ENCODE measurements around the gene TDRD7. TPM values are rescaled to one million over a fixed set of nuclear protein-coding genes. Genes with fewer than 3 reads are reported as not detected.
A peak's percentile ranks its signal among the peaks of the same experiment; 100 is the strongest.

The TDRD7 gene
- total and polyA plus RNA-seq, 3 donors from 2014 or later, result 31.2 to 85.8 (median 32.2) TPM

DNA sequence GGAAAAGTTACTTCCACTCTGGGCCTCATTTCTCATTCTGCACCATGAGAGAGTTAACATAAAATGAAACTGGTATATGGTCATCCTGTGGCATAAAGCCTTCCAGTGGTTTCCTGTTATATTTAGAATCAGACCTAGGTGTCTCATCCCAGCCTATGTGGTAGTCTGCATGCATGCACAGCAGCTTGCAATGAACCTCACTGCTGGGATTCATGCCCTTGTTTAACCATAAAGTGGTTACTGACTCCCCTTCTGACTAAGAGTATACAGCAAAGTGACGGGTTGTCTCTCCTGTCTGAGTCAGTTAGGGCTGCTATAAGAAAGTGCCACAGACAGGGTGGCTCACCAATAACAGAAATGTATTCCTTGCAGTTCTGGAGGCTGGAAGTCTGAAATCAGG, 14.7 kb upstream of the TDRD7 start:
- Histone ChIP-seq H3K9me3 (no peaks in the 10 kb centered on the region), H3K36me3 (ENCODE audit: low read depth, missing control alignments) (no peaks in the 10 kb centered on the region), H3K27ac (no peak overlapping the region), H3K27me3 (no peaks in the 10 kb centered on the region), H3K4me3 (no peak overlapping the region), H3K4me1 (peaks cover 3% of the 10 kb centered on the region)
- intact Hi-C loops (cut with DNase I; ENCODE audit: low total_unique reads), result no loop called here
- no peak for TF ChIP-seq POLR2A (IDR thresholded peaks at IDR 0.05)
- TF ChIP-seq, protein P1, sequence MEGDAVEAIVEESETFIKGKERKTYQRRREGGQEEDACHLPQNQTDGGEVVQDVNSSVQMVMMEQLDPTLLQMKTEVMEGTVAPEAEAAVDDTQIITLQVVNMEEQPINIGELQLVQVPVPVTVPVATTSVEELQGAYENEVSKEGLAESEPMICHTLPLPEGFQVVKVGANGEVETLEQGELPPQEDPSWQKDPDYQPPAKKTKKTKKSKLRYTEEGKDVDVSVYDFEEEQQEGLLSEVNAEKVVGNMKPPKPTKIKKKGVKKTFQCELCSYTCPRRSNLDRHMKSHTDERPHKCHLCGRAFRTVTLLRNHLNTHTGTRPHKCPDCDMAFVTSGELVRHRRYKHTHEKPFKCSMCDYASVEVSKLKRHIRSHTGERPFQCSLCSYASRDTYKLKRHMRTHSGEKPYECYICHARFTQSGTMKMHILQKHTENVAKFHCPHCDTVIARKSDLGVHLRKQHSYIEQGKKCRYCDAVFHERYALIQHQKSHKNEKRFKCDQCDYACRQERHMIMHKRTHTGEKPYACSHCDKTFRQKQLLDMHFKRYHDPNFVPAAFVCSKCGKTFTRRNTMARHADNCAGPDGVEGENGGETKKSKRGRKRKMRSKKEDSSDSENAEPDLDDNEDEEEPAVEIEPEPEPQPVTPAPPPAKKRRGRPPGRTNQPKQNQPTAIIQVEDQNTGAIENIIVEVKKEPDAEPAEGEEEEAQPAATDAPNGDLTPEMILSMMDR (IDR thresholded peaks at IDR 0.05), result no peak
- WGBS, 2 donors, result 79 to 86% methylated on average over 1 of the region's 1 CpG
- no peak for DNase-seq

DNA sequence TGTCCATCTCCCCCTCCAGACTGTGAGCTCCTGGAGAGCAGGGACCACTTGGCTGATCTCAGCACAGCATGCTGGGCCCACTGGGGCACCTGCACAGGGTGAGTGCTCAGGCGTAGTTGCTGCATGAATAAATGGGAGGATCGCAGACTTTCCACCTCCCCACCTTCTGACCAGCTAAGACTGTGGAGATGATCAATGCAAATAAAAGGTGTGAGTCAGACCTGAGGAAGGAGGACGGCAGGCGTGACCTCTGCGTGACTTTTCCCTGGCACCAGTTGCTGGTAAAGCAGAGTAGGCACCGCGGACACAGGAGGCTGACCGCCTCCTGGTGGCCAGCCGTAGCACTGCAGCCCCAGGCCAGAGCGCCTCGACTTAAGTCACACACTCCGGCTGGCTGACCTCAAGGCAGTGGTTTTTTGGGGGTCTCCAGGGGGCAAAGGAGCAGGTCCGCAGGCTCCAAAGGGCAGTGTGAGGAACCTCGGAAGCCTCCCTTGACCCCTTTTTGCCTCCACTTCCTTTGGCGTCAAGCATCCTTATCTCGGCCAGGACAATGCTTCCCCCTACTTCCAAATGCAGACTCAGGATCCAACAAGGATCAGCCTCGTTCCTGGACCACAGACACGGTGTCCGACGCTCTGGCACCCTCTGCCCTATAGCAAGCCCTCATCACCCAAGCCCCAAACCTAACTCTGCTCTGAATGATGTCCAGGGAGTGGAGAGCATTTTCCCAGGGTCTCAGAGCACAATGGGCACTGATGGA, 12.7 kb upstream of the TDRD7 start:
- peak; percentile 80 for DNase-seq
- 39 to 71% methylated on average over 9 to 20 of the region's 20 CpGs for WGBS, 2 donors

DNA sequence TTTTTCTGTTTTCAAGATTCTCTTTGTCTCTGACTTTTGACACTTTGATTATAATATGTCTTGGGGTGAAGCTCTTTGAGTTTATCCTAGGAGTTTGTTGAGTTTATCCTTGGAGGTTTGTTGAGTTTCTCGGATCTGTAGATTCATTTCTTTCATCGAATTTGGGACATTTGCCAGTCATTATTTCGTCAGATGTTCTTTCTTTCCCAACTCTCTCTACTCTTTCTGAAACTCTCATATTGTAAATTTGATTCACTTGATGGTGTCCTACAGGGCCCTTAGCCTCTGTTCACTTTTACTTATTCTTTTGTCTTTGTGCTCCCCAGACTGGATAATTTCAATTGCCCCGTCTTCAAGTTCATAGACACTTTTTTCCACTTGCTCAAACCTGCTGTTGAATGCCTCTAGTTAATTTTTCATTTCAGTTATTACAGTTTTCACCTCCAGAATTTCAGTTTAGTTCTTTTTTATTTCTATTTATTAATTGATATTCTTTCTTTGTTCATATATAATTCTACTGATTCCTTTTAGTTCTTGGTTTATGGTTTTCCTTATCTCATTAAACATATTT, 8.1 kb upstream of the TDRD7 start:
- no peaks in the 10 kb centered on the region for H3K36me3 ChIP-seq (ENCODE audit: low read depth, missing control alignments)
- H3K27me3 ChIP-seq, result no peaks in the 10 kb centered on the region
- DNase-seq, result no peak
- WGBS, 2 donors, result 91 to 93% methylated on average over 4 of the region's 4 CpGs
- TF ChIP-seq, protein P1 (IDR thresholded peaks at IDR 0.05), result no peak
- no peak for TF ChIP-seq POLR2A (IDR thresholded peaks at IDR 0.05)
- no peak overlapping the region for H3K27ac ChIP-seq
- intact Hi-C loops (cut with DNase I; ENCODE audit: low total_unique reads), result no loop called here
- H3K4me3 ChIP-seq, result no peak overlapping the region
- H3K9me3 ChIP-seq, result no peaks in the 10 kb centered on the region
- peaks cover 2% of the 10 kb centered on the region for H3K4me1 ChIP-seq

More for the DNA sequence above, 12.7 kb upstream of the TDRD7 start:
- intact Hi-C loops (cut with DNase I; ENCODE audit: low total_unique reads), result no loop called here
- Histone ChIP-seq H3K4me1 (peaks cover 3% of the 10 kb centered on the region), H3K27me3 (no peaks in the 10 kb centered on the region), H3K36me3 (ENCODE audit: low read depth, missing control alignments) (no peaks in the 10 kb centered on the region), H3K27ac (no peak overlapping the region), H3K4me3 (no peak overlapping the region), H3K9me3 (no peaks in the 10 kb centered on the region)
- TF ChIP-seq POLR2A (IDR thresholded peaks at IDR 0.05), result no peak
- TF ChIP-seq, protein P1 (IDR thresholded peaks at IDR 0.05), result peak; percentile 64 to 84 (median 80)

DNA sequence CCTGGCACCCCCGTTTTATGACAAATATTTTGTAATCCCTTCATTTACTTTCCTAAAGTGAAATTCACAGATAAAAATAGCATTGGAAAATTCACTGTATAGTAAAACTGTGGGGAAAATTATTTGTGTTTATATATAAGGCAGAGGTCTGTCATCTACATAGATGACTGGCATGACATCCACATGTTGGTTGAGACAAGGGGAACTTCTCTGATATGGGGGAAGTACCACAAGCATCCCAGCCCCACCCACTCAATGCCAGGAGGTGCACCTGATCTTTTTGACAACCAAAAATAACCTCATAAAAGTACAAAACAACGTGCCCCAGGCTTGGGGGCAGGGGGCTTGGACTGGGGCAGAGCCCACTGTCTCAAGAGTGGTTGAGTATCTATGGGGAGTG, 6.3 kb upstream of the TDRD7 start:
- Histone ChIP-seq H3K9me3 (no peaks in the 10 kb centered on the region), H3K27ac (no peak overlapping the region), H3K36me3 (ENCODE audit: low read depth, missing control alignments) (no peaks in the 10 kb centered on the region), H3K27me3 (no peaks in the 10 kb centered on the region), H3K4me3 (no peak overlapping the region), H3K4me1 (no peaks in the 10 kb centered on the region)
- no peak for DNase-seq
- intact Hi-C loops (cut with DNase I; ENCODE audit: low total_unique reads), result no loop called here
- 60 to 61% methylated on average over 2 of the region's 2 CpGs for WGBS, 2 donors
- TF ChIP-seq, protein P1 (IDR thresholded peaks at IDR 0.05), result no peak
- no peak for TF ChIP-seq POLR2A (IDR thresholded peaks at IDR 0.05)
